Neutrophil (primary cell): Measurements from ENCODE around the gene LAP3.

ENCODE experiments used
- H3K27ac ChIP-seq: fragments of 200-600 bp; sonication (generic); 2 replicates; pipeline ENCODE4 v1.5.1; 2016; ENCODE audit warnings: mild to moderate bottlenecking, moderate library complexity
- H3K27me3 ChIP-seq: fragments of 200-600 bp; sonication (generic); 2 replicates; pipeline ENCODE4 v1.6.0; 2016; ENCODE audit warnings: mild to moderate bottlenecking
- H3K36me3 ChIP-seq: fragments of 200-600 bp; sonication (generic); 2 replicates; pipeline ENCODE4 v1.5.1; 2017
- H3K4me1 ChIP-seq, 2 experiments: fragments of 200-600 bp in 1 of 2; sonication (generic) in 1 of 2; 1 replicate in 1 of 2; 2 replicates in 1 of 2; pipeline versions ENCODE4 v1.5.1 to v1.6.1; 2013 to 2016; ENCODE audit warnings: low read depth in 1 of 2, low read length in 1 of 2, mild to moderate bottlenecking in 1 of 2, moderate library complexity in 1 of 2; ENCODE audit not compliant: control insufficient read depth in 1 of 2, insufficient read depth in 1 of 2
- H3K4me3 ChIP-seq, 2 experiments: fragments of 200-600 bp in 1 of 2; sonication (generic) in 1 of 2; 1 replicate in 1 of 2; 2 replicates in 1 of 2; pipeline ENCODE4 v1.5.1; 2013 to 2016; ENCODE audit warnings: low read depth in 1 of 2, low read length in 1 of 2, mild to moderate bottlenecking in 1 of 2, moderate library complexity in 1 of 2
- H3K9me3 ChIP-seq: fragments of 200-600 bp; sonication (generic); 2 replicates; pipeline ENCODE4 v1.5.1; 2016
- CTCF ChIP-seq: fragments of 200-600 bp; sonication (generic); IDR thresholded peaks from 2 replicates; pipeline ENCODE4 v1.5.1; 2016; ENCODE audit warnings: antibody characterized with exemption

LAP3 gene

GRCh38 chr4:17546678-17547077, 30.3 kb upstream of the LAP3 start:
- Histone ChIP-seq H3K27me3 (peaks cover 4% of the 10 kb centered on the region), H3K36me3 (no peaks in the 10 kb centered on the region), H3K9me3 (no peaks in the 10 kb centered on the region), H3K27ac (no peak overlapping the region), H3K4me1 (no peaks in the 10 kb centered on the region), H3K4me3 (no peak overlapping the region)
- TF ChIP-seq CTCF = no peak

GRCh38 chr4:17550549-17550948, 26.4 kb upstream of the LAP3 start:
- Histone ChIP-seq H3K27ac (no peak overlapping the region), H3K27me3 (peaks cover 18% of the 10 kb centered on the region), H3K36me3 (no peaks in the 10 kb centered on the region), H3K9me3 (no peaks in the 10 kb centered on the region), H3K4me1 (no peaks in the 10 kb centered on the region), H3K4me3 (no peak overlapping the region)
- TF ChIP-seq CTCF = no peak

GRCh38 chr4:17552427-17552826, 24.6 kb upstream of the LAP3 start:
- TF ChIP-seq CTCF = no peak
- Histone ChIP-seq H3K4me1 (no peaks in the 10 kb centered on the region), H3K4me3 (no peak overlapping the region), H3K27ac (no peak overlapping the region), H3K27me3 (peaks cover 28% of the 10 kb centered on the region), H3K9me3 (no peaks in the 10 kb centered on the region), H3K36me3 (no peaks in the 10 kb centered on the region)

- Histone ChIP-seq H3K27me3 (peaks cover 28% of the 10 kb centered on the region), H3K36me3 (no peaks in the 10 kb centered on the region), H3K4me1 (no peaks in the 10 kb centered on the region), H3K4me3 (no peak overlapping the region), H3K9me3 (no peaks in the 10 kb centered on the region), H3K27ac (no peak overlapping the region)
- no peak for TF ChIP-seq CTCF
Observed at GRCh38 chr4:17554568-17554967, 22.4 kb upstream of the LAP3 start.

- Histone ChIP-seq H3K4me1 (no peaks in the 10 kb centered on the region), H3K36me3 (no peaks in the 10 kb centered on the region), H3K27me3 (peaks cover 25% of the 10 kb centered on the region), H3K27ac (no peak overlapping the region), H3K4me3 (no peak overlapping the region), H3K9me3 (no peaks in the 10 kb centered on the region)
- no peak for TF ChIP-seq CTCF
Observed at GRCh38 chr4:17556498-17556897, 20.5 kb upstream of the LAP3 start.

GRCh38 chr4:17557880-17558279, 19.1 kb upstream of the LAP3 start:
- Histone ChIP-seq H3K4me3 (no peak overlapping the region), H3K4me1 (no peaks in the 10 kb centered on the region), H3K27me3 (peaks cover 13% of the 10 kb centered on the region), H3K9me3 (no peaks in the 10 kb centered on the region), H3K36me3 (no peaks in the 10 kb centered on the region), H3K27ac (no peak overlapping the region)
- TF ChIP-seq CTCF = no peak
